ENCODE results near the gene RNF169. TPM values are rescaled to one million over a fixed set of nuclear protein-coding genes. Genes with fewer than 3 reads are reported as not detected.

RNF169 gene
- total RNA-seq, 1 experiment from 2014 or later = 18.0 TPM

GRCh38 chr11:74771139-74771538 lies 22.5 kb downstream of the RNF169 start:
- intact Hi-C loops (cut with micrococcal nuclease) = no loop called here
- no peaks in the 10 kb centered on the region for H3K27me3 Mint-ChIP-seq (ENCODE audit: insufficient read depth, unreplicated experiment)
- no peak for DNase-seq (ENCODE audit: unreplicated experiment)
- H3K4me3 Mint-ChIP-seq (ENCODE audit: unreplicated experiment) = no peak overlapping the region
- TF ChIP-seq CTCF (IDR thresholded peaks at IDR 0.05; ENCODE audit: unreplicated experiment) = no peak
- CTCF ChIA-PET = interaction anchor here (1.1 kb wide), 1 partner anchor 23 kb away, joined by 3 read pairs; no protein-coding TSS in a partner anchor
- POLR2A ChIA-PET = no interaction called here
- peaks cover 18% of the 10 kb centered on the region for H3K4me1 Mint-ChIP-seq (ENCODE audit: insufficient read depth, unreplicated experiment)
- H3K9me3 Mint-ChIP-seq (ENCODE audit: unreplicated experiment) = no peaks in the 10 kb centered on the region
- no TSS peak for BruUV-seq (replicated peaks)
- H3K36me3 Mint-ChIP-seq (ENCODE audit: insufficient read depth, unreplicated experiment) = peaks cover 10% of the 10 kb centered on the region
- no peak overlapping the region for H3K27ac Mint-ChIP-seq (ENCODE audit: low read depth, unreplicated experiment)

- H3K9me3 Mint-ChIP-seq (ENCODE audit: unreplicated experiment) = no peaks in the 10 kb centered on the region
- peaks cover 18% of the 10 kb centered on the region for H3K4me1 Mint-ChIP-seq (ENCODE audit: insufficient read depth, unreplicated experiment)
- no peak for TF ChIP-seq CTCF (IDR thresholded peaks at IDR 0.05; ENCODE audit: unreplicated experiment)
- DNase-seq (ENCODE audit: unreplicated experiment) = no peak
- H3K4me3 Mint-ChIP-seq (ENCODE audit: unreplicated experiment) = no peak overlapping the region
- no peaks in the 10 kb centered on the region for H3K27me3 Mint-ChIP-seq (ENCODE audit: insufficient read depth, unreplicated experiment)
- ChIA-PET POLR2A (interaction anchor here (0.6 to 1.5 kb wide), 2 partner anchors 12 to 23 kb away, joined by 3 to 4 read pairs; no protein-coding TSS in a partner anchor), CTCF (interaction anchor here (1.0 to 1.8 kb wide), 3 partner anchors 9 to 71 kb away, joined by 4 to 6 read pairs (median 5); no protein-coding TSS in a partner anchor)
- BruUV-seq (replicated peaks) = no TSS peak
- no peak overlapping the region for H3K27ac Mint-ChIP-seq (ENCODE audit: low read depth, unreplicated experiment)
- intact Hi-C loops (cut with micrococcal nuclease) = no loop called here
- peaks cover 15% of the 10 kb centered on the region for H3K36me3 Mint-ChIP-seq (ENCODE audit: insufficient read depth, unreplicated experiment)
Measured at GRCh38 chr11:74773476-74773875, 24.8 kb downstream of the RNF169 start.

GRCh38 chr11:74775762-74776161 lies 27.1 kb downstream of the RNF169 start:
- TF ChIP-seq CTCF (IDR thresholded peaks at IDR 0.05; ENCODE audit: unreplicated experiment) = no peak
- H3K9me3 Mint-ChIP-seq (ENCODE audit: unreplicated experiment) = no peaks in the 10 kb centered on the region
- POLR2A ChIA-PET = interaction anchor here (1.1 kb wide), 1 partner anchor 16 kb away, joined by 3 read pairs; no protein-coding TSS in a partner anchor
- CTCF ChIA-PET = interaction anchor here (0.7 kb wide), 1 partner anchor 429 kb away, joined by 3 read pairs; no protein-coding TSS in a partner anchor
- peaks cover 13% of the 10 kb centered on the region for H3K36me3 Mint-ChIP-seq (ENCODE audit: insufficient read depth, unreplicated experiment)
- H3K27ac Mint-ChIP-seq (ENCODE audit: low read depth, unreplicated experiment) = no peak overlapping the region
- no TSS peak for BruUV-seq (replicated peaks)
- peaks cover 18% of the 10 kb centered on the region for H3K4me1 Mint-ChIP-seq (ENCODE audit: insufficient read depth, unreplicated experiment)
- no peak overlapping the region for H3K4me3 Mint-ChIP-seq (ENCODE audit: unreplicated experiment)
- DNase-seq (ENCODE audit: unreplicated experiment) = no peak
- intact Hi-C loops (cut with micrococcal nuclease) = no loop called here
- no peaks in the 10 kb centered on the region for H3K27me3 Mint-ChIP-seq (ENCODE audit: insufficient read depth, unreplicated experiment)

- POLR2A ChIA-PET = no interaction called here
- CTCF ChIA-PET = interaction anchor here (0.7 kb wide), 1 partner anchor 428 kb away, joined by 3 read pairs; no protein-coding TSS in a partner anchor
- BruUV-seq (replicated peaks) = no TSS peak
Measured at GRCh38 chr11:74776546-74776945, 27.9 kb downstream of the RNF169 start.

More at GRCh38 chr11:74776546-74776945, 27.9 kb downstream of the RNF169 start:
- Mint-ChIP-seq H3K36me3 (ENCODE audit: insufficient read depth, unreplicated experiment) (peaks cover 13% of the 10 kb centered on the region), H3K9me3 (ENCODE audit: unreplicated experiment) (no peaks in the 10 kb centered on the region), H3K4me1 (ENCODE audit: insufficient read depth, unreplicated experiment) (peaks cover 18% of the 10 kb centered on the region), H3K27ac (ENCODE audit: low read depth, unreplicated experiment) (no peak overlapping the region), H3K4me3 (ENCODE audit: unreplicated experiment) (no peak overlapping the region), H3K27me3 (ENCODE audit: insufficient read depth, unreplicated experiment) (no peaks in the 10 kb centered on the region)
- intact Hi-C loops (cut with micrococcal nuclease) = no loop called here
- TF ChIP-seq CTCF (IDR thresholded peaks at IDR 0.05; ENCODE audit: unreplicated experiment) = no peak
- no peak for DNase-seq (ENCODE audit: unreplicated experiment)
